ENCODE data around the gene ELOVL6. TPM values are rescaled to one million over a fixed set of nuclear protein-coding genes. Genes with fewer than 3 reads are reported as not detected.
A peak's percentile ranks its signal among the peaks of the same experiment; 100 is the strongest.

ELOVL6 gene
- total RNA-seq, 2 experiments from 2014 or later: 1.6 to 2.9 TPM

- no peak overlapping the region for H3K27ac Mint-ChIP-seq
Measured at GRCh38 chr4:109996526-109996925, 201.9 kb downstream of the ELOVL6 start.

More at GRCh38 chr4:109996526-109996925, 201.9 kb downstream of the ELOVL6 start:
- DNase-seq (peak in 2 of 14 experiments; percentile 22 to 25), ATAC-seq (ENCODE audit: poor library complexity) (no peak)
- POLR2A ChIA-PET: no interaction called here
- no peaks in the 10 kb centered on the region for H3K9me3 ChIP-seq (ENCODE audit: control insufficient read depth in 1 of 2, insufficient read depth in 1 of 2, low read length in 2 of 2)
- CTCF ChIA-PET: interaction anchor here (1.4 to 2.8 kb wide), 2 partner anchors 515 to 522 kb away, joined by 4 to 12 read pairs; no protein-coding TSS in a partner anchor
- no peak overlapping the region for H3K27ac ChIP-seq (ENCODE audit: low read depth in 1 of 2, low read length in 2 of 2)
- Mint-ChIP-seq H3K36me3 (ENCODE audit: low read depth) (no peaks in the 10 kb centered on the region), H3K9me3 (no peaks in the 10 kb centered on the region), H3K4me1 (ENCODE audit: low read depth) (no peaks in the 10 kb centered on the region), H3K4me3 (no peak overlapping the region), H3K27me3 (peaks cover 30% of the 10 kb centered on the region)
- H3K36me3 ChIP-seq (ENCODE audit: insufficient read depth, low read length): no peaks in the 10 kb centered on the region
- peaks cover 0 to 9% of the 10 kb centered on the region in 2 experiments for H3K27me3 ChIP-seq (ENCODE audit: control insufficient read depth in 1 of 2, insufficient read depth in 2 of 2, low read length in 2 of 2)
- H3K4me1 ChIP-seq (ENCODE audit: insufficient read depth, low read length): no peaks in the 10 kb centered on the region
- no peak for TF ChIP-seq CTCF (IDR thresholded peaks at IDR 0.05)
- intact Hi-C loops (cut with DNase I, micrococcal nuclease): loop anchor here in 1 of 2 experiments (5.0 kb wide), 1 partner anchor 1286 kb away; no protein-coding TSS in a partner anchor
- no peak overlapping the region for H3K4me3 ChIP-seq (ENCODE audit: low read length)
